Breast epithelium (tissue), 3 donors: ENCODE data around the gene ASIC4.

ENCODE experiments used
- POLR2A ChIP-seq: fragments of 450-650 bp; IDR thresholded peaks from one replicate; pipeline ENCODE4 v1.6.1; 2016; ENCODE audit warnings: antibody characterized with exemption, mild to moderate bottlenecking, moderate library complexity
- TF ChIP-seq, protein P1 (sequence below), 3 donors: fragments of 450-650 bp; IDR thresholded peaks; one replicate each; pipeline ENCODE4 v1.5.1; 2016 to 2017; ENCODE audit warnings: antibody characterized with exemption in 3 of 3, mild to moderate bottlenecking in 3 of 3, moderate library complexity in 3 of 3

DNA sequence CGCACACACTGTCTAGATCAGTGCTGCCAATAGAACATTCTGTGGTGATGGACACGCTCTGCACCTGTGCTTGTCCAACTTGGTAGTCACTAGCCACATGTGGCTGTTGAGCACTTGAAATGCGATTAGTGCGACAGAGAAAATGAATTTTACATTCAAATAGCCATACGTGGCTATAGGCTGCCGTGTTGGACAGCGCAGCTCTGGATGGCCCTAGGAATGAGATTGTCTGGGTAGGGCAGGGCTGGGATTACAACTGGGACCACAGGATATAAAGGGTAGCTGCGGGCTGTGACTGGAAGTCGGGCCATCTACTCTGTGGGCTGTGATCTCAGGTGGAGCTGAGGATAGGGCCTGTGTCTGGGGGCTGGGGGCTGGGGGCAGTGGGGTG, 5.2 kb downstream of the ASIC4 start:
- TF ChIP-seq, protein P1, sequence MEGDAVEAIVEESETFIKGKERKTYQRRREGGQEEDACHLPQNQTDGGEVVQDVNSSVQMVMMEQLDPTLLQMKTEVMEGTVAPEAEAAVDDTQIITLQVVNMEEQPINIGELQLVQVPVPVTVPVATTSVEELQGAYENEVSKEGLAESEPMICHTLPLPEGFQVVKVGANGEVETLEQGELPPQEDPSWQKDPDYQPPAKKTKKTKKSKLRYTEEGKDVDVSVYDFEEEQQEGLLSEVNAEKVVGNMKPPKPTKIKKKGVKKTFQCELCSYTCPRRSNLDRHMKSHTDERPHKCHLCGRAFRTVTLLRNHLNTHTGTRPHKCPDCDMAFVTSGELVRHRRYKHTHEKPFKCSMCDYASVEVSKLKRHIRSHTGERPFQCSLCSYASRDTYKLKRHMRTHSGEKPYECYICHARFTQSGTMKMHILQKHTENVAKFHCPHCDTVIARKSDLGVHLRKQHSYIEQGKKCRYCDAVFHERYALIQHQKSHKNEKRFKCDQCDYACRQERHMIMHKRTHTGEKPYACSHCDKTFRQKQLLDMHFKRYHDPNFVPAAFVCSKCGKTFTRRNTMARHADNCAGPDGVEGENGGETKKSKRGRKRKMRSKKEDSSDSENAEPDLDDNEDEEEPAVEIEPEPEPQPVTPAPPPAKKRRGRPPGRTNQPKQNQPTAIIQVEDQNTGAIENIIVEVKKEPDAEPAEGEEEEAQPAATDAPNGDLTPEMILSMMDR (IDR thresholded peaks at IDR 0.05), result no peak
- no peak for TF ChIP-seq POLR2A
